ENCODE measurements around the gene DIP2A.

DIP2A gene

GRCh38 chr21:46538262-46538661 is 79.6 kb downstream of the DIP2A start:
- no peak for DNase-seq

GRCh38 chr21:46538851-46539666 is 80.4 kb downstream of the DIP2A start:
- DNase-seq = no peak

- DNase-seq = no peak
Measured at GRCh38 chr21:46540087-46540710, 81.5 kb downstream of the DIP2A start.

GRCh38 chr21:46542588-46543124 is 84.0 kb downstream of the DIP2A start:
- no peak for DNase-seq

- no peak for DNase-seq
Measured at GRCh38 chr21:46543306-46543705, 84.6 kb downstream of the DIP2A start.

- no peak for DNase-seq
Measured at GRCh38 chr21:46544003-46544402, 85.3 kb downstream of the DIP2A start.

GRCh38 chr21:46544824-46545223 is 86.1 kb downstream of the DIP2A start:
- DNase-seq = no peak

- no peak for DNase-seq
Measured at GRCh38 chr21:46545363-46545762, 86.7 kb downstream of the DIP2A start.

- DNase-seq = no peak
Measured at GRCh38 chr21:46545911-46546310, 87.2 kb downstream of the DIP2A start.

- DNase-seq = no peak
Measured at GRCh38 chr21:46546799-46547198, 88.1 kb downstream of the DIP2A start.

- no peak for DNase-seq
Measured at GRCh38 chr21:46549650-46550049, 91.0 kb downstream of the DIP2A start.

- DNase-seq = no peak
Measured at GRCh38 chr21:46550116-46550941, 91.6 kb downstream of the DIP2A start.

GRCh38 chr21:46551636-46552241 is 93.0 kb downstream of the DIP2A start:
- DNase-seq = no peak

- DNase-seq = no peak
Measured at GRCh38 chr21:46552274-46552673, 93.6 kb downstream of the DIP2A start.

- no peak for DNase-seq
Measured at GRCh38 chr21:46552865-46553379, 94.2 kb downstream of the DIP2A start.

- no peak for DNase-seq
Measured at GRCh38 chr21:46553993-46554392, 95.3 kb downstream of the DIP2A start.

GRCh38 chr21:46554431-46555224 is 95.9 kb downstream of the DIP2A start:
- peak; percentile 5 for DNase-seq

GRCh38 chr21:46555225-46555617 is 96.5 kb downstream of the DIP2A start:
- no peak for DNase-seq

- no peak for DNase-seq
Measured at GRCh38 chr21:46555678-46556077, 97.0 kb downstream of the DIP2A start.

- no peak for DNase-seq
Measured at GRCh38 chr21:46556802-46557201, 98.1 kb downstream of the DIP2A start.

GRCh38 chr21:46557469-46557868 is 98.8 kb downstream of the DIP2A start:
- DNase-seq = no peak

- no peak for DNase-seq
Measured at GRCh38 chr21:46557919-46558392, 99.3 kb downstream of the DIP2A start.

Measured in NCI-H69 (cell line).